Pons (tissue), 1 donor: ENCODE results near the gene CNTNAP4.

Source experiments
- DNase-seq: peaks from one replicate; pipeline ENCODE4 v3.0.0-alpha.2; 2016; ENCODE audit warnings: low spot score

Gene CNTNAP4

GRCh38 chr16:76490036-76490639 is 212.9 kb downstream of the CNTNAP4 start:
- no peak for DNase-seq

- DNase-seq: no peak
Observed at GRCh38 chr16:76500006-76500405, 222.8 kb downstream of the CNTNAP4 start.

- no peak for DNase-seq
Observed at GRCh38 chr16:76502063-76502462, 224.9 kb downstream of the CNTNAP4 start.

- DNase-seq: no peak
Observed at GRCh38 chr16:76502555-76502954, 225.4 kb downstream of the CNTNAP4 start.

DNA sequence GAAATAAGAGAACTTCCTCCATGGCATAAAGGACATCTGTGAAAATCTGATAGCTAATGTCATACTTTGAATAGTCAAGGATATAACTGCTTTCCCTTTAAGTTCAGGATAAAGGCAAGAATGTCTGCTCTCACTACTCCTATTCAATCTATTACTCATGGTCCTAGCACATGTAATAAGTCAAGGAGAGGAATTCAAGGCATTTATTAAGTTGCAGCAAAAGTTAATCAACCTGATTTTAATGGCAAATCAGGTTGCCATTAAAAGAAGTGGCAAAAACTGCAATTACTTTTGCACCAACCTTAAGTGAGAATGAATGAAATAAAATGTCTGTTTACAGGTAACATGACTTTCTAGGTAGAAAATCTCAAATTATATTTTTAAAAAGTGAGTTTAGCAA is 225.9 kb downstream of the CNTNAP4 start:
- DNase-seq: no peak

DNA sequence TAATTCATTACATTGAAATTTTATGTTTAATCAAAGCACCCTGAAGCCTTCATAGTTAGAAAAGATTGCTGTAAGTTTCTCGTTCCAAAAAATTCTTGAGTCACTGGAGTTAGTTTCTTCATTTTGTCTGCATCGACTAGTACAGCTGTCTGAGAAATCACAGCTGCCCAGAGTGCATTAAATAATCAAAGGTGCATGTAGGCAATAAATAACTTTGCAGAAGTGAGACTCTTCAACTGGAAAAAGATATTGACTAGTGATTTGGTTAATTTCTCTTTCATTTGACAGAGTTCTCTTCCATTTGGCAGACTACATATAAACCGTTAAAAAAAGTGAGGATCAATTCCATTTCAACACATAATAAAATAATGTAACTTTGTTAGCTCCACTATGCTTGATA is 234.0 kb downstream of the CNTNAP4 start:
- no peak for DNase-seq

DNA sequence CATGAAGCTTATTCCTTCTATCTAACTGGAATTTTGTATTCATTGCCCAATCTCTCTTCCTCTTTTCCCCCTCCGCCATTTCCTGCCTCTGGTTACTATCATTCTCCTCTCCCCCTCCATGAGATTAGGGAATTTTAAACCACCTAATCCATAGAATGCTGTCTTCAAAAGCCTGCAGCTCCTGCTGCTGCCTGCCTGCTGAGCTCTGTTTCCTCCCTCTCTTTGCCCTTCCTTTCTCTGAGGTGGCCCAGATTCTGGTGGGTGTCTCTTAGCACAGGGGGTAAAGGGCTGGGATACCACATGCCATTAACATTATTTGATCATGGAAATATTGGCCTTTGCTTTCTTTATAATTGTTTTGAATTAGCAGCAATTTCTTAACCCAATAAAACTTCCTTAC is 241.6 kb downstream of the CNTNAP4 start:
- no peak for DNase-seq

DNA sequence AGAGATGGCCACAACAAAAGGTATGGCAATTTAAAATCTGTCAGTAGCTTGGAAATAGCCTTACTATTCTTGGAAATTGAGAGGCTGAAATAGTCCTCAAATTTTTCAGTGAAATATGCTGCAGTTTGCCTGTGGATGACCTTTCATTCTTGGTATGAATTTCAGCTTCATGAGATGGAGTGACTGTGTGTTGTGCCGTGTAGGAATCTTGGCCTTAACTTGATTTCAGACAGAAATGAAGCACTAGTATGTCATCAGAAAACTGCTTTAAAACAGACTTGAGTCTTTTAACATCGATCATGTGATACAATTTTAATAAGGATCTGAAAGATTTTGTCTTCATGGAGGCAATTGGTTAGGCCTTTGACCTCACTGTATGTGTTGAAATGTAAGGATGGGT is 247.2 kb downstream of the CNTNAP4 start:
- no peak for DNase-seq

GRCh38 chr16:76524769-76525168 is 247.6 kb downstream of the CNTNAP4 start:
- no peak for DNase-seq

DNA sequence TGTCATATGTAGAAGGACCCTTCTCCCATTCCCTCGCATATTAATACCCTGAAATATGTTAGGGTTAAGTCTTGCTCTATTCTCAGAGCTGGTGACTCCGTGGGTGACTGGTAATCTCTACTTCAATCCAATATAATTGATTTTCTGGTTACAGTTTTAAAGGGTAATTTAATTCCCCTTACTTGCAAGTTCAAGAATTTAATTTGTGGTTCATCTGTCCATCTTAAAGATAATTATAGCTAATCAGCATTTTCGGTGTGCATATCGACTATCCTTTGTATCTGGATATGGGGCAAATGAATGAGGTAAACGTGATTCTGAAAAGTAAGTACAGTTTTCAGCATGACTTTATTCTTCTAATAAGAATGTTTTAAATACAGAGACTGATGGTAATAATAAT is 250.0 kb downstream of the CNTNAP4 start:
- DNase-seq: no peak

DNA sequence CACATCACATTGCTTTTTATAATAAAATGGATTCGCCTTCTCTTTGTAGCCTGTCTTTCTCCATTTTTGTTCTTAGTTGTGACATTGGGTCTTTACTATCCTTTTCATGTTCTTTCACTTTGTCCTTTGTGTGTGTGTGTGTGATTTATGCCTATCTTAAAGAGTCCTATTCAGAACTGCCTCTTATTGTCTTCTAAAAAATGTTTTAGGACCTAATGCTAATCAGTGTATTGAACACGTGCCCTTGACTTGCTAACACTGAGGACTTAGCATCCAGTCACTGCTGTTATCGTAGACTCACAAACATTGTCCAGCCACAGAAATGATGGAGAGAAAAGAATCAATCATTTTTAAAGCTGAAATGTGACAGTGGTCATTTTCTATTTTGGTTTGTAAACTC is 251.9 kb downstream of the CNTNAP4 start:
- no peak for DNase-seq

- no peak for DNase-seq
Observed at GRCh38 chr16:76531236-76531635, 254.0 kb downstream of the CNTNAP4 start.

GRCh38 chr16:76532188-76532973 is 255.2 kb downstream of the CNTNAP4 start:
- DNase-seq: no peak

GRCh38 chr16:76539609-76540008 is 262.4 kb downstream of the CNTNAP4 start:
- no peak for DNase-seq

- DNase-seq: no peak
Observed at GRCh38 chr16:76541070-76541469, 263.9 kb downstream of the CNTNAP4 start.

DNA sequence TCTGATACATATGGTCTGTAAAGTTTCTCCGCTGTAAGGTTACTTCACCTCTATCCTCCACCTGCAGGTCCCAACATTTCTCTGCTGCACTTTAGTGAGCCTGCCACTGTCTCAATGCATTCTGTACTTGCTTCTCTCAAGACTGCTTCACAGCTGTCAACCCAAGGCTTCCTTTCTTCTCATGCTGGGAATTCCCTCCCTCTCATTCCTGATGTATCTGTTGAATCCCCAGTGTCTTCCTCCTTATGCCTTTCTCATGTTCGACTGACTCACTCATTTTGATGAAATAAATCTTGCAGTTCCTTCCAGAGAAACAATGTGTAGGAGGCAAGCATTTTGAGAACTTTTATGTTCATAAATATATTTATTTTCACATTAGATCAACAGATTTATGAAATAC is 288.3 kb downstream of the CNTNAP4 start:
- peak; percentile 15 for DNase-seq

DNA sequence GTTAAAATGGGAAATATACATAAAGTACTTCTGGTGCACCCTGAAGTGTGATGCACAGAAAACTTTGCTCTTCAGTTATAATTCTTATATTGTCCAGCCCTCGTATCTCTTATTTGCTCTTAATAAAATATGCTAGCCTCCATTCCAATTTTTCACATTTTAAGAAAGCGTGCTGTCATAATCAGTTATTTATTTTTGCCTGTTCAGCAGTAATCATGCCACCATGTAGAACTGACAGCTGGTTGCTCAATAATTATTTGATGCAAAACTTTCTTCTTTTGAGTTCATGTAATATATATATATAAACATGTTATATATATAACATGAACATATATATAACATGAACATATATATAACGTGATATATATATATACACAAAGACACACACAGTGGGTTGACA is 294.6 kb downstream of the CNTNAP4 start:
- no peak for DNase-seq

DNA sequence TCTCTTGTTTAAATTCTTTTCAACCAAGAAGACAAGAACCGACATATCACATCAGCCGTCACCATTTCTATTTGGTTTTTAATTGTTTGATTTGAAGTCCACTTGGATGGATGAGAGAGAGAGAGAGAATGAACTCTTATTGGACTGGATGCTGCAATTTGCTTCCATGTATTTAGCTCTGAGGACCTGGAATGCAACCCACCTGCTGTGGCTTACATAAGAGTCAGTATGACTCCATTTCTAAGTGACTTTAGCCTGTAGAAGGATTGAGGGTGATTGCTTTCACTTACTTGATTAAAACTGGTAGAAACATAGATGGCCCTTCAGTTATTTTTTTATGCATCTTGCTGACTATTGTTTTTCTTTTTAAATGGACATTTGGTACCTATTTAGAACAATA is 296.1 kb downstream of the CNTNAP4 start:
- no peak for DNase-seq

GRCh38 chr16:76574651-76575050 is 297.4 kb downstream of the CNTNAP4 start:
- no peak for DNase-seq

- DNase-seq: no peak
Observed at GRCh38 chr16:76576526-76576925, 299.3 kb downstream of the CNTNAP4 start.

DNA sequence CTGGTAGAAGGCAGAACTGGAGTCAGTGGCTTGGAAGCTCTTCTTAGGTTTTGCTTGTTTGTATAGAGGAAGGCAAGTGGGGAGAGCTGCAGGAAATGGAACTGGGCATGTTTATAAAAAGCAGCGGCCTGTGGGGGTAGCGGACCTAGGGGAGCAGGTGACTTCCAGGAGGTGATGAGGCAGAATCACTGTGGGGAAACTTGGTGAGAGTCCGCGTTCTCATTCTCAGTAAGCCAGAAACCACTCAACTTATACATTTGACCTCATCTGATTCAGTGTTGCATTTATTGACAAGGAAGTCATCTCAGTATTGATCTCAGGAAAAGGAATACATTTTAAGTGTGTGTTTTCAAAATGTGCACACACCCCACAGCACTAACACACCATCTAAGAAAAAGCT is 299.8 kb downstream of the CNTNAP4 start:
- DNase-seq: no peak

DNA sequence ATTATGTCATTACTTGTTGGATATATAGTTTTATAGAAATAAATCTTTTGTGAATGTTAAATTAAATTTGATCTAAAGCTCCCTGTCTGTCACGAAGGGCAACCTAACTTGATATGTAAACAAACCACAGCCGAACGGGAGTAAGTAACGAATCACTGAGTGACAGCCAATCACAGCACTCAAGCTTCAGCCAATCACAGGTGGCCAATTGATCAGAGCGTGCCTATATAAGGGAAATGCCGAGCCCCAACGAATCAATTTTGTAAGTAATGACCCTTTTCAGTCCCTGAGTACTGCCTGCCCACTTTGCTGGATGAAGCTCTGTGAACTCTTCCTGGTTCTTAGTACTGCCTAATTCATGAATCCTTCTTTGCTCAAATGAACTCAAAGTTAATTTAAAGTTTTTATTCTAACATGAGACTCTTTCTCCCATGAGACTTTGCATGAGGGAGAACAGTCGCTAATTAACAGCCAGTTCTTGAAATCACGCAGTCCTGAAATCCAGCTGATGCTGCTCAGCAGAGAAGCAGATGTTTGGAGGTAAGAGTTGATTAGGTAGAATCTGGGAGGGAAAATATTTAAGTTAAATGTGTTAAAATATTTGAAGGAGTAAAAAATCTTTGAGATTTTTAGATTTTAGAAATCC is 302.2 kb downstream of the CNTNAP4 start:
- DNase-seq: no peak

GRCh38 chr16:76583466-76583865 is 306.3 kb downstream of the CNTNAP4 start:
- peak; percentile 49 for DNase-seq
